ENCODE data around the gene EFCAB6. TPM values are rescaled to one million over a fixed set of nuclear protein-coding genes. Genes with fewer than 3 reads are reported as not detected.
"Not testable (repeated sequence)": the region's sequence is repeated elsewhere in the genome, so short reads cannot be mapped to it uniquely, and the experiment has no call there.

The EFCAB6 gene
- total RNA-seq, 1 donor from 2014 or later, result 7.0 TPM

DNA sequence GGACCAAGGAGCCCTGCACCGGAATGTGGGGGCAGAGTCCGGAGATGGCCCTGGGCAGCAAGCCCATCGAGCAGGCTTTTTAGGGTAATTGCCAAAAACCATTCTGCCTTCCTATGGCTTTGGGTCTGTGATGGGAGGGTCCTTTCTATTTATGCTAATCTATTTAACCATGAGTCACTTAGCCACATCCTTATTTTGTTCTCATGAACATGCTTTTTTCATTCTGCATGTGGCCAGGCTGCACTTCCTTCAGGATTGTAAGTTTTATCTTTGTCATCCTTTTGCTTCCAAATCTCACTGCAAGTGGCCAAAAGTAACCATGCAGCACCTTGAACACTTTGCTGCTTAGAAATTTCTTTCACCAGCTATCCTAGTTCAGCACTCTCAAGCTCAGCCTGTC, 88.3 kb downstream of the EFCAB6 start:
- no peak for DNase-seq (ENCODE audit: low spot score)

DNA sequence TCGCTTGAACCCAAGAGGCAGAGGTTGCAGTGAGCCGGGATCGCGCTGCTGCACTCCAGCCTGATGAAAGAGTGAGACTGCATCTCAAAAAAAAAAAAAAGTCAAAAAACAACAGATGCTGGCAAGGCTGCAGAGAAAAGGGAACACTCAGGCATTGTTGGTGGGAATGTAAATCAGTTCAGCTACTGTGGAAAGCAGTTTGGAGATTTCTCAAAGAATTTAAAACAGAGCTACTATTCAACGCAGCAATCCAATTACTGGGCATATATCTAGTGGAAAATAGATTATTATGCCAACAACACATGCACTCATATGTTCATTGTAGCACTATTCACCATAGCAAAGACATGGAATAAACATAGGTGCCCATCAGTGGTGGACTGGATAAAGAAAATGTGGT, 89.7 kb downstream of the EFCAB6 start:
- DNase-seq (ENCODE audit: low spot score), result no peak

DNA sequence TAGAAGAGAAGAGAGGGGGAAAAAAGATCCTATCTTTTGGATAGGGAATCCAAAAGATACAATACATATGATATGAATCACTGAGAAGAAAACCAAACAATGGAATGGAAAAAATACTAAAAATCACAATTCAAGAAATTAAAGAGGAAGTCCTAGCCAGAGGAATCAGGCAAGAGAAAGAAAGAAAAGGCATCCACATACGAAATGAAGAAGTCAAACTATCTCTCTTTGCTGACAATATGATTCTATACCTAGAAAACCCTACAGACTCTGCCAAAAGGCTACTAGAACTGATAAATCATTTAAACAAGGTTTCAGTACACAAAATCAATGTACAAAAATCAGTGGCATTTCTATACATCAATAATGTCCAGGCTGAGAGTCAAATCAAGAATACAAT, 91.4 kb downstream of the EFCAB6 start:
- no peak for DNase-seq (ENCODE audit: low spot score)

DNA sequence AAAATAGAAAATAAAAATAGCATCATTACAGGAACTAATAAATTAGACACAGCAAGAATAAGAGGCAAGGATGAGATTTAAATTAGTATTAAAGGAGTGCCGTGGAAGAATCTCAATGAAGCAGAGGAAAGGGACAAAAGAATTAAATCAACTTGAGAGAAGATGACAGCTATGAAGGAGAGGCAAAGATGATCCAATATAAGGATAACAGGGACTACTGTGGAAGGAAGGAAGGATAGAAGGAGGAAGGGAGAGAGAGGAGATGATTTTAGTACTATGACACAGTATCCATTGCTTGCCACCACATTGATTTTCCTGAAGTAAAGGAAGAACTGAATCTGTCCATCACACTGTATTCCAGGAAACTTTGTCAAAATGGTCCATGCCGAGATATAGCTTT, 98.0 kb downstream of the EFCAB6 start:
- no peak for DNase-seq (ENCODE audit: low spot score)

DNA sequence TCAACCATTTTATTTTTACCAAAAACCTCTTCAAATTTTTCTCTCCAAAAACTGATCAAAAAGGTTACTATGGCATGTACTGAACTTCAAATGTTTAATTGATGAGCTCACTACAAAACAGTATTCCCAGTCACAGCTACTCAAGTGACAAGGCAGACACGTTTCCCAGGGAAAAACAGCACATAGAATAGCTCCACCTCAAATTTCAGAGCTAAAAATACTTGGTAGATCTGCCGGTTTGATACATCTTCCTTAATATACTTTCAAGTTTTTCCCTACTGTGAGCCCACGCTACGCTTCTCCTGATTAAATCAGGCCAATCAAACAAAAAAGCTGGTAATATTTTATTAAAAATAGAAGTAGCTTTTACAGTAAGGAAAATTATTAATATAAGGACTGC, 100.4 kb downstream of the EFCAB6 start:
- no peak for DNase-seq (ENCODE audit: low spot score)

DNA sequence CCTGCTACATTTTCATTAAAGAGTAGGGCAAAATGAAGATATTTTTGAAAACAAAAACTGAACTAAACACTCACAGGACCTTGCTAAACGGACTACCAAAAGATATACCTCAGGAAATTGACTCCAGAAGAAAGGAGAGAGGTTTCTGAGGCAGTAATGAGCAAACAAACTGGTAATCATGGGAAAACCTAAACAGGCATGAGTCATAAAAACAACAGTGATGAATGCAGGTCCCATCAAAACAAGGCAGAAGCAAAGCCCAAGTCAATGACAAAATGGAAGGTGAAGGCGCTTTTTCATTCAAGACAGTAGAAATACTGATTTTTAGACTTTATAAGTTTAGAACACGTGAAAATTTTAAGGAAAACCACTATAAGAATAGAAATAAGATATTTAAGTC, 104.5 kb downstream of the EFCAB6 start:
- no peak for DNase-seq (ENCODE audit: low spot score)

DNA sequence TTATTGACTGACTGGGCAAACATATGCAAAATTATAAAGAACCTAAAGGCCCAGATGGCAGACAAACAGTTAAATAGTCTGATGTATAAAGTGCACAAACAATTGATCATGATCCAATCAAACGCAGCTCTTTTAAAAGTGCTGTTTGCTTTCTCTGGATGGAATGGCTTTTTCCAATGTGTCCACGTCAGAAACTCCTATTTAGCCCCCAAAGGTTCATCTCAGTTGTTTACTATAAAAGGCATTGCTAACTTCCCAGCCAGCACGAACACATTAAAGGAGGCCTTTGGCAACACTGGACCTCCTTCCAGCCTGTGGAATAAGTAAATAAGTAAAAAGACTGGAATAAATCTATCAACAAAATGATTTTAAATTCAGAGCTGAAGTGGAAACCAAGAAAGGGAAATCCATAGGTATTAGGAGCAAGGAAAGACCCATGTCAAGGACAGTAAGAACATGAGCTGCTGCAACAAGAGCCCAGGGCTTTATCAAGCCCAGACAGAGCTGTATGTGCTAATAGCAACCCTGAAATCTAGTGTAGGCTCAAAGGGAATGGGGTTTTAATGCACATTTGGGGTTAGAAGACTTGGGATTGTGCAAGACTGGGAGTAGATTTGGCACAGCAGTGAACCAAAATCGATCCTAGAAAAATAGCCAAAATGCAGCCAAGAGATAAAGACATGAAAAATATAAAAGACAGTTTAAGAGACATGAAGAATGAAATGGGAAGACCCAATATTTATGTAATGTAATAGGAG, 105.4 kb downstream of the EFCAB6 start:
- no peak for DNase-seq (ENCODE audit: low spot score)

DNA sequence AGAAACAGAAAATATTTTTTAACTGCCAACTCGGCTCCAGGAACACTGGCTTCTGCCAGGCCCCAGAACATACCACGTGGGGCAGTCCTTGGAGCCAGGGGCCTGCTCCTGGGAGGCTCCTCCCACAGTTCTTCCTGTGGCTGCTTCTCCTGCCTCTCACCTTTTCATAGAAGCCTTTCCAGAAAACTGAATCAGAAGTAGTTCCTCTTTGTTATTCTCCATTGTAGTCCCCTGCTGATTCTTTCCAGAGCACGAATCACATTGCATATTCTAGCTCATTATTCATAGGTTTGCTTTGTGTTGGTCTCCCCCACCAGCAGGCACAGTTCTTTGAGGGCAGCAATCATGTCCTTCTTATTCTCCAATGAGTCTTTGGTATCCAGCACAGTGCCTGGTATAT, 106.0 kb downstream of the EFCAB6 start:
- no peak for DNase-seq (ENCODE audit: low spot score)

DNA sequence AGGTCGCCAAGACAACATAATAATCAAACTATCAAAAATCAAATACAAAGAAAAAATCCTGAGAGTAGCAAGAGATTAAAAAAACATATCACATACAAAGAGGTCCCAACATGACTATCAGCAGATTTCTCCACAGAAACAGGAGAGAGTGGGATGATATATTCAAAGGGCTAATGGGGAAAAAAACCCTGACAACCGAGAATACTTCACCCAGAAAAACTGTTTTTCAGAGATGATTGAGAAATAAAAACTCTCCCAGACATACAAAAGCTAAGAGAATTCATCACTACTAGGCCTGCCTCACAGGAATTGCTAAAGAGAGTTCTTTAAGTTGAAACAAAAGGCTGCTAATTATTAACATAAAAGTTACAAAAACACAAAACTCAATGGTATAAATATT, 108.1 kb downstream of the EFCAB6 start:
- no peak for DNase-seq (ENCODE audit: low spot score)

DNA sequence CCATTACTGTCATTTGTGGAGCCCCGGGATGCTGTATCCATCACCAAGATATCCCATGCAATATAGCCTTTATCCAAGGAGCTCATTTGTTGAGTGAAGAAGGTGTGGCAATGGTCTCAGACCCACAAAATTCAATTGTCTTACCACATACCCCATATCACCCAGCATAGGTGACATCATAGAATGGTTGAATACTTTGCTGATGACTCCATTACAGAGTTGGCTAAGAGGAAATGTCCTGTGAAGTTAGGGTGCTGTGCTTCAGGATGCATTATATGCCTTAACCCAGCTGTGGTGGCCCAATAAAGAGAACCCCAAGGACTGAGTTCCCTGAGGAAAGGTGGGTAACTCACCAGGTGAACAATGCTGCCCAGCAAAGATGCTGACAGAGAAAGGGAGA, 113.7 kb downstream of the EFCAB6 start:
- DNase-seq (ENCODE audit: low spot score), result no peak

DNA sequence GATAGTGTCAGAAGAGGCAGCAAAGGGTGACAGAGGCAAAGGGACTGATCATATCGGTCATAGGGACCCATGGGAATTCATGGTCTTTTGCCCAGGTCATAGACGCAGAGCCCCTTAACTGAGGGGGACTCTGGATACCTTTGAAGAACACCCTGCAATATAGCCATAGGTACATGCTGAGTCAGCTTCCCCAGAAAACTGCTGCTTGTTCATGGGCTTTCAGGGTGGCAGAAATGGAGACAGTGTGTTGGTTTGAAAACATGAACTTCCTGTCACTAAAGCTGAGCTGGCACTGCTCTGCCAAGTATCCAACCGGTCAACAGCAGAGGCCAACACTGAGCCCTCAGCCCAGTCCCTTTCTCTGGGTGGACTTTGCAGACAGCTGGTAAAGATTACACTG, 114.2 kb downstream of the EFCAB6 start:
- no peak for DNase-seq (ENCODE audit: low spot score)

DNA sequence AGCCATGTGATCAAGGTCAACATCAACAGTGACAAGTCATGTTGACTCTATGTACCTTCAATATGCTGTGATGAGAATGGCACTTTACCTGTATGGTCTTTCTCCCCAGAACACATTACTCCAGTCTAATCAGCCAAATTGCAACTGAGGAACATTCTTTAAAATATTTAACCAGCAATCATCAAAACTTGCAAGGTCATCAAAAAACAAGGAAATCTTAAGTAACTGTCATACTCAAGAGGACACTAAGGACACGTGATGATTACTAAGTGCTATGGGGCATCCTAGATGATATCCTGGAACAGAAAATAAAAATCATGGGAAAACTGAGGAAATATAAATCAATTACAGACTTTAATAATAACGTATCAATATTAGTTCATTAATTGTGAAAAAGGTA, 118.9 kb downstream of the EFCAB6 start:
- DNase-seq (ENCODE audit: low spot score), result no peak

DNA sequence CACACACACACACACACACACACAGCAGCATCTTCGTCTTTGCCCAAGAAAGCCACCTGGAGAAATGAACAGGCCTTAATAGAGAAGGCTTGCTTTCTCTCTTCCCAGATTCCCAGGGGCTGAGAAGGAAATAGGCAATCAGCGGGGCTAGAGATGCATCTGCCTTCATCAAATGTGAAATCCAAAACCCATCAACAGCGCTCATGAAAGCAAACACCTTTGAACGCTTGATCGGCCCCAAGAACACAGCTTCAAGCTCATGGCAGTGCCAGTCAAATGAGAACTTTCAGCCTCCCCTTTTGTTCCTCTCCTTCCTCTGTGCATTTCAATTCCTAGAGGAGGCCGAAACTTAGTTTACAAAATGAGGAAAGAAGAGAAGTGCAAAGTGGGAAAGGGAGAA, 122.7 kb downstream of the EFCAB6 start:
- DNase-seq (ENCODE audit: low spot score), result no peak

DNA sequence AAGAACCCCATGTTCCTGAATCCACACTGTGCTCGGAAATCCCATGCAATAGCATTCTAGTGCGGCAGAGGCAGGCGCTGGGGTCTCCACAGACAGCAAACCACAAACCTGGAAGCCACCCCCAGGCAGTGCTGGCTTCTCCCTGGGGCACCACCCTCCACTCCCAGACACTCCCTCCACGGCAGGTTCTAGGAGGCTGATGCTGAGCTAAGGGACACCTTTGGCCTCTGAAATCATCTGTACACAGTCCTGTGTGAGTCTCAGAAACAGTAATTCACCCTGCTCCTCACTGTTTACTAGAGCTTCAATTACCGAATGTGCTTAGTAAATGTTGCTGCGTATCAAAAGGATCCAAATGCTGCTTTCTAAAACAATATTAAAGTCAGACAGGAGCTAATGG, 129.3 kb downstream of the EFCAB6 start:
- no peak for DNase-seq (ENCODE audit: low spot score)

DNA sequence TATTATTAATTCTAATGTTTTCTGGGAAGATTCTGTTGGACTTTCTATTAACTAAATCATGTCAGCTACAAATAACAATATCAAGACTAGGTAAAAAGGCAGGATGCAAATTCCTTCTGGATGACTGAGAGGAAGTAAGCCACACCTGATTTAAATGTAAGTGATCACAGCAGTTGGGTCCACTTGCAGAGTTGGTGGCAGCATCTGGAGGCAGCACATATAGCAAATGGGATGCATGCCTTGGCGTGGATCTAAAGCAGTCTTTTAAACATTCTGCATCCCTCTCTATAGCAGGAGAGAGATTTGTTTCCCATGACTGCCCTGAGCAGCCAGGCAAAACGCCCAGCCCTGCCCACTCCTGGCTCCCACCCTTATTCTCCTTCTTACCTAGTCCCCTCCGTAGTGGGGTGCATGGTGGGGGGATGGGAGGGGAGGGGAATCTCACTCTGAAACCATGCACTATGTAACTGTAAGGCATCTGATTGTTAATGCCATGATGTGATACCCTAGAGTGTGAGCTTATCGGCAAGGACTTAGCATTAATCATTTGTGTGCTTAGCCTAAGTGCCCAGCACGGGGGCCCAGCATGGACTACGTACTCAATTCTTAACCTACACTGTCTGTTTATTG, 130.3 kb downstream of the EFCAB6 start:
- DNase-seq (ENCODE audit: low spot score), result no peak

DNA sequence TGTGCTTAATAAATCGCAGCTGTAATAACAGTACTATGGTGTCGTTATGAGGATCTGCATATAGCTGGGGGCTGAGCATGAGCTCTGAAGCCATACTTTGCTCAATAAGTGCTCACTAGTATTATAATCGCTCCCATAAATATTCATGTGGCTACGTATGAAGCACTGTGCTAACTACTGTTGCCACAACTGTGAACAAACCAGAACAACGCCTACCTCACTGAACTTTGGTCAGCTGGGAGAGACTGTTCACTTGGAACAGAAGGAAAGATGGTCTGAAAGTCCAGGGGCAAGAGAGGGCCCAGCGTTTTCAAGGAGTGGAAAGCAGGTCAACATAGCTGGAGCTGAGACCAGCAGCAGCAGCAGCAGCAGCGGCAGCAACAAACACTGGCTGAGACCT, 141.6 kb downstream of the EFCAB6 start:
- DNase-seq (ENCODE audit: low spot score), result no peak

DNA sequence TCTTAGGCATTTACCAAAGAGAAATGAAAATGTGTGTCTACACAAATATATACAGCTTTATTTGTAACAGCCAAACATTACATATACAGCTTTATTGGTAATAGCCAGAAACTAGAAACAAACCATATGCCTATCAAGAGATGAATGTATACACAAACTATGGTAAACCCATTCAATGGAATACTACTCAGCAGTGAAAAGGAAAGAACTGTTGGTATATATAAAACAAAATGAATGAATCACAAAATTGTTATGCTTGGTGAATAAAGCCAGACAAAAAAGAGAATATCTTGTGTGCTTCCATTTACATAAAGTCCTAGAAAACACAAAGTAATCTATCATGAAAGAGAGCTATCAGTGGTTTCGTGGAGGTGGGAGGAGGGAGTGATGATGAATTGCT, 142.9 kb downstream of the EFCAB6 start:
- DNase-seq (ENCODE audit: low spot score), result no peak

DNA sequence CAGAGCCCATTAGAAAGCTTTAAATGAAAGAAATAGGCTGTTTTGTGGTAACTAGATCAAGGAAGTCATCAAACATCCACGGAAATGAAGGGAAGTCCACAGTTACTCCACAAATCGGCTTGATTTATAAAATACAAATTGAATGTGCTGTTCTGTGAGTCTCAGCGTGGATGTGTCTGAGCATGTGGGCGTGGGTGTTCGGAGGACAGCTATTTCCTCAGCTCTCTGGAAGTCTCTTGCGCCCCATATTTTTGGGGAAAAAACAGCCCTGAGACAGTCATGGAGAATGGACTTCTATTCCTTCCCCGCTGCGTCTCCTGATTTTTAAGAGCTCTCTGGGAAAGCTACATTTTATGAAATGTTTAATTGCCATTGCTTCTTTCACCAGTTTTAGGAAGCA, 144.4 kb downstream of the EFCAB6 start:
- DNase-seq (ENCODE audit: low spot score), result no peak

DNA sequence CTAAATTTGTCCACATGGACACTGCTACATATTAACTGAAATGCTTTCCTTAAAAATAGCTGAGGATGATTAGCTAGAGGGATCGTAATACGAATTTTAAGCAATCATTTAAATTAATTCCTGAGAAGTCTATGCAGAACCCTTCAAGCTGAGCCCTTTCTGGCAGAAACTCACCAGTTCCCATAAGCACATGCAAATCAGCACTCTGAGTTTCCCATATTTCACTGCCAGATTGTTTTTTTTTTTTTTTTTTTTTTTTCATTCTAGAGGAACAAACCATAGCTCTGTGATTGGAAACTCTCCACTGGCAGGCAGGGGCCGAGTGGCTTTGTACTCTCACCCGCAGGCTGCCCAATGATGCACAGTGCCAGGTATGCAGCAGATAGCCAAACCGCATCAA, 145.6 kb downstream of the EFCAB6 start:
- peak; percentile 41 for DNase-seq (ENCODE audit: low spot score)

DNA sequence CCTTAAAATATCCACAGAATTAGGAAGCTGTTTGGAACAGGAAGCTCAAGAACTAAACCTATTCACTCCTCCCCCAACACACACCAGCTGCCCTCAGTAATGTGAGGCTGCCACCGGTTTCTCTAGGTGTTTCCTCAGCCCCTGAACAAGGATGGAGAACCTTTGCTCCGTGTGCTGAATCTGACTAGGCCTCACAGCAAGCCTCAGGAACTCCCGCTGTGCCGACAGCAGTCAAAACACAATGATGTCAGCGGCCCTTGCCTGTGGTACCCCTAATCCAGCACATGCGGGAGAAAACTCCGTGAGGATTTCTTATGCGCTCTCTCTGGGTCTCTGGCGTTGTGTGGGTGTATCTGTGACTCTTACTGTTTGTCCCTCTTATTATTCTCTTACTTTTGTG, 153.3 kb downstream of the EFCAB6 start:
- peak; percentile 14 for DNase-seq (ENCODE audit: low spot score)

DNA sequence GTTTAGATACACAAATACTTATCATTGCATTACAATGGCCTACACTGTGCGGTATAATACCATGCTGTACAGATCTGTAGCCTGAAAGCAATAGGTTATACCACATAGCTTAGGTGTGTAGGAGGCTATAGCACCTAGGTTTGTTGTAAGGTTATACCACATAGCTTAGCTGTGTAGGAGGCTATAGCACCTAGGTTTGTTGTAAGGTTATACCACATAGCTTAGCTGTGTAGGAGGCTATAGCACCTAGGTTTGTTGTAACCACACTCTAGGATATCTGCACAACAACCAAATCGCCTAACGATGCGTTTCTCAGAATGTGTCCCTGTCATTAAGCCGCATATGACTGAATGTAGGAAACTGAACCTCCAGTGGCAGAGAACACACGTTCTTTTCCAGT, 155.5 kb downstream of the EFCAB6 start:
- DNase-seq (ENCODE audit: low spot score), result not testable (repeated sequence)

DNA sequence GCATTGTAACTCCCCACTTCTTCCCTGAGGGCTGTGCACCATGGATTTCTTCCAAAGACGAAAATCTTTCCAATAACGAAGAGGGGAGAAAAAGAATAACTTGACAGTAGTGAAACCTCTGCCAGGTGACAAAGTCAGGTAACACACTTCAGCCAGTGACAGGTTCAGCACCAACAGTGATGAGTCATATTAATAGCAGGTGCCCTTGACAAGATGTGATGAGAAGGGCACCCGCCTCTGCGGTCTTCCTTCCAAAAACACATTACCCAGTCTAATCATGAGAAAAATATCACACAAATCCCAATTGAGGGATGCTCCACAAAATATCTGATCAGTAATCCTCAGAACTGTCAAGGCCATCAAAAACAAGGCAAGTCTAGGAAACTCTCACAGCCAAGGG, 157.8 kb downstream of the EFCAB6 start:
- DNase-seq (ENCODE audit: low spot score), result no peak

DNA sequence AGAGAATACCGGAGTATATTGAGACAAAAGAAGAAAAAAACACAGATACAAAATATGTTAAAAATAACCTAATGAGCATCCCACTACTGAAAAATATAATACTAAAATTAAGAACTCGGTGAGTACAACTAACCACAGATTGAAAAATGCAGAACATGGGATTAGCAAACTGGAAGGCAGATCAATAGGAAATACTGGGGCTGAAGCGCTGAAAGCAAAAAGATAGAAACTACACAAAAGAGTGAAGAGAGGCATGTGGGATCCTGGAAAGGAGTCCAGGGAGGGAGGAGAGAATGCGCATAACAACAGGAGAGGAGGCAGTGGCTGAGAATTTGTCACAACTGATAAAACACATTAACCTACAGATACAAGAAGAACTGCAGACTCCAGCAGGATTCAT, 159.3 kb downstream of the EFCAB6 start:
- no peak for DNase-seq (ENCODE audit: low spot score)

DNA sequence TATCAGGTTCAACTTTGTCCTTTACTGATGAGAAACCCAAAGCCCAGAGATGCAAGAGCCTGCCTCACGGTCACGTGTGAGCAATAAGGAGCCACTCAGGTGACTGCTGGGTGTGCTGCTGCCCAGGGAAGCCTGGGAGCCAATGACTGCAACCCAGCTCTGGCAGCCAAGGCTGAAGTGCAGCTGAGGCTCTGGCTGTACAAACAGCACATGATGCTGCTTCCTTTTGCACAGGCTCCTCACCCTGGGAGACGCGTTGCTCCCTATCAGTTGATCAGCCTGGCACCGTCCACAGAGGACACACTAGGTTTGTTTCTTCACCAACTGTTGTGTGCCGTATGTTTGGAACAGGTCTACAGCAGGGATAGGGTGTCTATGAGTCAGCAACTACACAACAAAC, 168.7 kb downstream of the EFCAB6 start:
- DNase-seq (ENCODE audit: low spot score), result no peak
